ENCODE results near the gene PSORS1C1. TPM values are rescaled to one million over a fixed set of nuclear protein-coding genes. Genes with fewer than 3 reads are reported as not detected.

The PSORS1C1 gene
- total RNA-seq, 1 experiment from 2014 or later, result 0.48 TPM

DNA sequence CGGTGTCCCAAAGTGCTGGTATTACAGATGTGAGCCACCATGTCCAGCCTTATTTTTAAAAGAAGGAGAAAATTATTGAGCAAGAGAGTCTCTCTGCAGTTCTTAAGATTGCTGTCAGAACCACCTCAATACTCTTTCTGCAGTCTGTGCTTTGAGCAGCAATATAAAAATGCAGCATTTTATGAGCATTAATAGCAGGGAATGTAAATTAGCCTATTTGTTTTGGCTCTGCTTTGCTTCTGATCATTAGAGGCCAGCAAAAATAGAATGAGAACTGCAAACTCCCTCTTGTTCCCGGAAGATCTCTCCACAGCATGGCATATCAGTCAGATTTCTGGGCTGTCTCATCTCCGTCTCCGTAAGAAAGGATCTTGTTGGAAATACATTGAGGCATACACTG lies 38.0 kb upstream of the PSORS1C1 start:
- no peak for DNase-seq
- no peak overlapping the region for H3K18ac ChIP-seq (ENCODE audit: insufficient read length, low read depth, low read length)
- no CpG with 5 or more reads among the region's 4 CpGs for WGBS (ENCODE audit: extremely low coverage, insufficient read length, low lambda C conversion rate)
- H3K56ac ChIP-seq (ENCODE audit: insufficient read length, low read depth, low read length), result no peak overlapping the region
- Mint-ChIP-seq H3K4me1 (peaks cover 34 to 36% of the 10 kb centered on the region in 2 experiments), H3K27me3 (ENCODE audit: low read depth) (no peaks in the 10 kb centered on the region), H3K9me3 (no peaks in the 10 kb centered on the region), H3K27ac (0 out of 7 replicates have a peak overlapping the region, but pooled peaks of 1 of the 3 experiments have one; percentile 3), H3K36me3 (ENCODE audit: insufficient read depth in 1 of 3, low read depth in 3 of 3) (no peaks in the 10 kb centered on the region), H3K4me3 (no peak overlapping the region)
- no peak overlapping the region for H3K23ac ChIP-seq (ENCODE audit: insufficient read length, low read depth, low read length)
- no peak overlapping the region for H3K4ac ChIP-seq (ENCODE audit: low read depth, low read length)
- H3T11ph ChIP-seq (ENCODE audit: low read length), result no peak overlapping the region
- no peak overlapping the region for H3K9ac ChIP-seq (ENCODE audit: extremely low read depth, insufficient read length, low read length)
- no peaks in the 10 kb centered on the region for H4K20me1 ChIP-seq (ENCODE audit: control insufficient read depth, insufficient read depth, insufficient read length)
- no peaks in the 10 kb centered on the region for H3K9me3 ChIP-seq (ENCODE audit: control insufficient read depth, low read depth, low read length)
- H3K14ac ChIP-seq (ENCODE audit: insufficient read depth, low read length), result no peak overlapping the region
- no peak overlapping the region for H3K4me2 ChIP-seq (ENCODE audit: insufficient read depth, insufficient read length, low read length)
- no peak overlapping the region for H4K5ac ChIP-seq (ENCODE audit: insufficient read length, low read depth, low read length)
- H2BK15ac ChIP-seq (ENCODE audit: low read depth, low read length), result no peak overlapping the region
- no peak overlapping the region for H2AK5ac ChIP-seq (ENCODE audit: insufficient read length, low read length)
- no peak overlapping the region for H2BK12ac ChIP-seq (ENCODE audit: insufficient read length, low read depth, low read length)
- H2BK20ac ChIP-seq (ENCODE audit: low read depth, low read length, poor library complexity, severe bottlenecking), result no peak overlapping the region
- no peak overlapping the region for H4K91ac ChIP-seq (ENCODE audit: insufficient read length, low read depth, low read length)
- no peak overlapping the region for H2BK120ac ChIP-seq (ENCODE audit: low read depth, low read length, poor library complexity, severe bottlenecking)
- H3K27me3 ChIP-seq (ENCODE audit: insufficient read depth, low read length), result no peaks in the 10 kb centered on the region
- TF ChIP-seq CTCF (conservative IDR thresholded peaks at IDR 0.05), result no peak
- no peaks in the 10 kb centered on the region for H3K79me2 ChIP-seq (ENCODE audit: insufficient read depth, low read length)
- H3K79me1 ChIP-seq (ENCODE audit: insufficient read depth, low read depth, low read length, poor library complexity, severe bottlenecking), result no peaks in the 10 kb centered on the region
- H3K4me1 ChIP-seq (ENCODE audit: insufficient read depth, low read length), result peaks cover 4% of the 10 kb centered on the region; the same call in 1 of the 2 replicates
- no peak overlapping the region for H2BK5ac ChIP-seq (ENCODE audit: insufficient read length, low read length)
- no peak overlapping the region for H2AFZ ChIP-seq (ENCODE audit: low read length)
- H3K27ac ChIP-seq (ENCODE audit: insufficient read length, low read depth, low read length), result no peak overlapping the region
- no peaks in the 10 kb centered on the region for H3K23me2 ChIP-seq (ENCODE audit: insufficient read length, low read depth, low read length, poor library complexity, severe bottlenecking)
- no peak overlapping the region for H4K8ac ChIP-seq (replicated peaks; ENCODE audit: insufficient read length, low read depth, low read length)
